ENCODE measurements around the gene DEAF1.

DNA sequence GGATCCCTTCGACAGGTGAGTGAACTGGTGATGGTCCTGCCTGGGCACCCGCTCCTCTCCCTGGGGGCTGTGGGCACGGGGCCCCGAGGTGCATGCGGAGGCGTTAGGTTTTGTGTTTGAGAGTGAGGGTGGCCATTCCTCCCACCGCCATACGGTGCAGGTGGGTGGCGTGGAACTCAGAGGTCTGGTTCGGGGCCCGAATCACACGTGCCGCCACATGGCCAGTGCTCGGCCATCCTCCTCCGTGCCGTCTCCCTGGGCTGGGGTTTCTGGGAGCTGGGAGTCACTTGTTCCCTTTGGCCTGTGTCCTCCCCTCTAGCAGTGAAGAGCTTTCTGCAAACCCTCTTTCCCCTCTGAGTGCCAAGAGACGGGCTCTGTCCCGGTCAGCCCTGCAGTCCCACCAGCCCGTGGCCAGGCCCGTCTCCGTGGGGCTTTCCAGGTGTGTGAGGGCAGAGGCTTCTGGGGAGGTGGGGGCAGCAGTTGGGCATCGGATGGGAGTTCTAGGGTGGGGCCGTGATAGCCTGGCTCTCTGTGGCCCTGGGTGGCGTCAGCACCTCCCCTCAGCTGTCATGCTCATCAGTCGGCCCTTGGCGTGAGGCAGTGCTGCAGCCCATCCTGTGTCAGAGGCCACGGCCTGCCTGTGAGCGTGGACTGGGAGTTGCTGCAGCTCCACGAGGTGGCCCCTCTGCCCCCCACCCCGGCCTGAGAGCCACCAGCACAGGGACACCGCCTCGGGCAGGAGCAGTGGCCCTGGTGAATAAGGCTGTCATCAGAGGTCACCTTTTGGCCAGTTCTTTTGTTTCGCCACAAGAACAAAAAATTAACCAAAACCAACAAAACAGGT is 89.5 kb downstream of the DEAF1 start:
- TF ChIP-seq POLR2A (IDR thresholded peaks at IDR 0.05; ENCODE audit: low read depth, low read length), result no peak
- TF ChIP-seq, protein P1, sequence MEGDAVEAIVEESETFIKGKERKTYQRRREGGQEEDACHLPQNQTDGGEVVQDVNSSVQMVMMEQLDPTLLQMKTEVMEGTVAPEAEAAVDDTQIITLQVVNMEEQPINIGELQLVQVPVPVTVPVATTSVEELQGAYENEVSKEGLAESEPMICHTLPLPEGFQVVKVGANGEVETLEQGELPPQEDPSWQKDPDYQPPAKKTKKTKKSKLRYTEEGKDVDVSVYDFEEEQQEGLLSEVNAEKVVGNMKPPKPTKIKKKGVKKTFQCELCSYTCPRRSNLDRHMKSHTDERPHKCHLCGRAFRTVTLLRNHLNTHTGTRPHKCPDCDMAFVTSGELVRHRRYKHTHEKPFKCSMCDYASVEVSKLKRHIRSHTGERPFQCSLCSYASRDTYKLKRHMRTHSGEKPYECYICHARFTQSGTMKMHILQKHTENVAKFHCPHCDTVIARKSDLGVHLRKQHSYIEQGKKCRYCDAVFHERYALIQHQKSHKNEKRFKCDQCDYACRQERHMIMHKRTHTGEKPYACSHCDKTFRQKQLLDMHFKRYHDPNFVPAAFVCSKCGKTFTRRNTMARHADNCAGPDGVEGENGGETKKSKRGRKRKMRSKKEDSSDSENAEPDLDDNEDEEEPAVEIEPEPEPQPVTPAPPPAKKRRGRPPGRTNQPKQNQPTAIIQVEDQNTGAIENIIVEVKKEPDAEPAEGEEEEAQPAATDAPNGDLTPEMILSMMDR (IDR thresholded peaks at IDR 0.05; ENCODE audit: extremely low read depth in 1 of 2, insufficient read depth in 1 of 2, low read depth in 1 of 2, low read length in 2 of 2), result no peak
- TF ChIP-seq, protein P2, sequence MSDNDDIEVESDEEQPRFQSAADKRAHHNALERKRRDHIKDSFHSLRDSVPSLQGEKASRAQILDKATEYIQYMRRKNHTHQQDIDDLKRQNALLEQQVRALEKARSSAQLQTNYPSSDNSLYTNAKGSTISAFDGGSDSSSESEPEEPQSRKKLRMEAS (IDR thresholded peaks at IDR 0.05; ENCODE audit: insufficient read depth, insufficient read length), result no peak

Measured in endothelial cell of umbilical vein (primary cell).